Activated CD8-positive, alpha-beta memory T cell treated with anti-CD3 and anti-CD28 coated beads, Interleukin-2, amount 50 U/mL, for 24 hours (primary cell): ENCODE data around the gene DRC7.
"Not testable (repeated sequence)": the region's sequence is repeated elsewhere in the genome, so short reads cannot be mapped to it uniquely, and the experiment has no call there.

ENCODE experiments used
- DNase-seq: peaks from one replicate; pipeline ENCODE4 v3.0.0-alpha.2; 2020; ENCODE audit errors: extremely low read depth

Gene DRC7

GRCh38 chr16:57761957-57762356, 67.4 kb downstream of the DRC7 start:
- no peak for DNase-seq

GRCh38 chr16:57762365-57763040, 67.9 kb downstream of the DRC7 start:
- DNase-seq = no peak

GRCh38 chr16:57763285-57764005, 68.8 kb downstream of the DRC7 start:
- DNase-seq = no peak

GRCh38 chr16:57764006-57764340, 69.4 kb downstream of the DRC7 start:
- DNase-seq = no peak

- DNase-seq = no peak
Measured at GRCh38 chr16:57764341-57765159, 69.9 kb downstream of the DRC7 start.

- DNase-seq = no peak
Measured at GRCh38 chr16:57765160-57765728, 70.6 kb downstream of the DRC7 start.

GRCh38 chr16:57766714-57767348, 72.2 kb downstream of the DRC7 start:
- DNase-seq = no peak

- DNase-seq = no peak
Measured at GRCh38 chr16:57769541-57770145, 75.0 kb downstream of the DRC7 start.

- DNase-seq = no peak
Measured at GRCh38 chr16:57770361-57770760, 75.8 kb downstream of the DRC7 start.

GRCh38 chr16:57771141-57771785, 76.7 kb downstream of the DRC7 start:
- no peak for DNase-seq

- DNase-seq = no peak
Measured at GRCh38 chr16:57773019-57773418, 78.4 kb downstream of the DRC7 start.

- DNase-seq = no peak
Measured at GRCh38 chr16:57773655-57774295, 79.2 kb downstream of the DRC7 start.

GRCh38 chr16:57774705-57775285, 80.2 kb downstream of the DRC7 start:
- no peak for DNase-seq

GRCh38 chr16:57775661-57776469, 81.3 kb downstream of the DRC7 start:
- DNase-seq = no peak

- DNase-seq = no peak
Measured at GRCh38 chr16:57778658-57779057, 84.1 kb downstream of the DRC7 start.

- DNase-seq = not testable (repeated sequence)
Measured at GRCh38 chr16:57779836-57780235, 85.2 kb downstream of the DRC7 start.

GRCh38 chr16:57781349-57781740, 86.7 kb downstream of the DRC7 start:
- DNase-seq = no peak
